GM10266 (cell line): Measurements from ENCODE around the gene DIP2C.

Source experiments
- DNase-seq: peaks from one replicate; pipeline ENCODE4 v3.0.0; 2012; ENCODE audit errors: extremely low spot score
- TF ChIP-seq, protein P1 (sequence below): IDR thresholded peaks from 2 replicates; pipeline ENCODE4 v1.5.1; 2012; ENCODE audit warnings: mild to moderate bottlenecking, low read depth; ENCODE audit not compliant: control insufficient read depth, insufficient read depth; ENCODE audit errors: missing control alignments

The DIP2C gene

DNA sequence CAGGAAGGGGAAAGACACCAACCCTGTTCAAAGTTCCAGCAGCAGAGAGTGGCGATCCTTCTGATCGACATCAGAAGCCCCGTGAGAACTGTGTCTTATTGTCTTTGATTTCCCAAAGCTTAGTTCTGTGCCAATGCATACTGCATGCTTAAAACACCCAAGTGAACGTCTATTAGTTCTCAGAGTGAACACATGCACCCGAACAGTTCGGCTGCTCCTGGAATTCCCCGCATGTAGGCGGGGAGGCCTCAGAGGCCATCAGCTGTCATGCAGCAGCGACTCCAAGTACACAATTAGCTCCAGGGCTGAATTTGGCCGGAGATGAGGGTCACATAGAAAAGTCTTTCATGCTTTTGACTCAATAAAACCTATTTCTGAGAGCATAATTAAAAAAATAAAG, 277.4 kb downstream of the DIP2C start:
- TF ChIP-seq, protein P1, sequence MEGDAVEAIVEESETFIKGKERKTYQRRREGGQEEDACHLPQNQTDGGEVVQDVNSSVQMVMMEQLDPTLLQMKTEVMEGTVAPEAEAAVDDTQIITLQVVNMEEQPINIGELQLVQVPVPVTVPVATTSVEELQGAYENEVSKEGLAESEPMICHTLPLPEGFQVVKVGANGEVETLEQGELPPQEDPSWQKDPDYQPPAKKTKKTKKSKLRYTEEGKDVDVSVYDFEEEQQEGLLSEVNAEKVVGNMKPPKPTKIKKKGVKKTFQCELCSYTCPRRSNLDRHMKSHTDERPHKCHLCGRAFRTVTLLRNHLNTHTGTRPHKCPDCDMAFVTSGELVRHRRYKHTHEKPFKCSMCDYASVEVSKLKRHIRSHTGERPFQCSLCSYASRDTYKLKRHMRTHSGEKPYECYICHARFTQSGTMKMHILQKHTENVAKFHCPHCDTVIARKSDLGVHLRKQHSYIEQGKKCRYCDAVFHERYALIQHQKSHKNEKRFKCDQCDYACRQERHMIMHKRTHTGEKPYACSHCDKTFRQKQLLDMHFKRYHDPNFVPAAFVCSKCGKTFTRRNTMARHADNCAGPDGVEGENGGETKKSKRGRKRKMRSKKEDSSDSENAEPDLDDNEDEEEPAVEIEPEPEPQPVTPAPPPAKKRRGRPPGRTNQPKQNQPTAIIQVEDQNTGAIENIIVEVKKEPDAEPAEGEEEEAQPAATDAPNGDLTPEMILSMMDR: no peak
- peak; percentile 60 for DNase-seq

DNA sequence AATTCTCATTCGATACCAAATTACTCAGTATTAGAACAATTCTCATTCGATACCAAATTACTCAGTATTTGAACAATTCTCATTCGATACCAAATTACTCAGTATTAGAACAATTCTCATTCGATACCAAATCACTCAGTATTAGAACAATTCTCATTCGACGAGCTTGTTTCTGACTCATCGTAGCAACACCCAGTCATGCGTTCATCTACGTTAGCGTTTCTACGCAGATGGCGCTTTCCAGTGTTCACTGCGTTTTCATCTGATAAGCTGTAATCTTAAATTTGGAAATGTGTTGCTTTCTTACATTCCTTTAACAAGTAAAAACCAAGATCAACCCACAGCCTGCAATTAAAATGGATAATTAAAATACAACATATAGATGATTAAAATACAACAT, 277.9 kb downstream of the DIP2C start:
- no peak for DNase-seq
- TF ChIP-seq, protein P1: no peak

DNA sequence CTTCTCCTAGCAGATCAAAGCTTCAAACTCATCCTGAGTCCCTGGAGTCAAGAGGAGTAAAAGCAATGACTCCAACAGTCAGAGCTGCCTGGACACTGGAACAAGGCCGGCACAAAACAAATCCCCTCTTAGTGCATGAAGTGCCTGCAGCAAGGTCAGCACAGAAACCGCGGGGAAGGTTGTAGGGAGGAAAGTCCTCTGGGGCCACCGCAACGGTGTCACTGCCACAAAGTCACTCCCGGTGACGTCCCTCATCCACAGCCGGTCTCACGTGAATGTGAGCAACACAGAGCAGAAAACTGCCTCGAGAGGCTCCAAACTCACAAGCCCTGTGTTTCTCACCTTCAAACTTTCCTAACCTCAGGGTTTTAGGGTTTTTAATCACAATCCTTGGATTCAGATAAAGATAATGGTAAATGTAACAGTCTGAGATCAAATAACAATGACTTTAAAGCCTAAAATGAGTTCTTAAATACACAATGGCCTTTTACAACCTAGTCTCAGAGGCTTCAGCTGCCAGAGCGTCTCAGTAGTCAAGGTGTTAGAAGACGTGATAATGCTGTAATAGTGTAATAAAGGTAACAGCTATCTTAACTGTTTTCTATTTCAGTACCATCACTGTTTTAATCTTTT, 279.9 kb downstream of the DIP2C start:
- TF ChIP-seq, protein P1: no peak
- no peak for DNase-seq

DNA sequence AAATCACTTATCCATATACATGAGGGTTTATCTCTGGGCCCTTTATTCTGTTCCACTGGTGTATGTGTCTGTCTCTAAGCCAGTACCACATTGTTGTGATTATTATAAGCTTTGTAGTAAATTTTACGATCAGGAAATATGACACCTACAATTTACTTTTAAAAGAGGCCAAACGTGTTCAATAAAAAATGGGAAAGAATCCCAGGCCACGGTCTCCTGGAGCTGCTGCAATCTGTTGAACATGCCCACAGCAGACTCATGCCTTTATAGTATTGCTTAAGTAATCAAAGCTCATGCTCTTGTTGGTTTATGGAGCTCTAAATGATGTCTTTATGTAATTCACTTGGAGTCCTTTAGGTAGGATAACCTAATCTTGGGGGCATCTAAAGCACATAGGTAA, 281.2 kb downstream of the DIP2C start:
- no peak for DNase-seq
- TF ChIP-seq, protein P1: no peak

DNA sequence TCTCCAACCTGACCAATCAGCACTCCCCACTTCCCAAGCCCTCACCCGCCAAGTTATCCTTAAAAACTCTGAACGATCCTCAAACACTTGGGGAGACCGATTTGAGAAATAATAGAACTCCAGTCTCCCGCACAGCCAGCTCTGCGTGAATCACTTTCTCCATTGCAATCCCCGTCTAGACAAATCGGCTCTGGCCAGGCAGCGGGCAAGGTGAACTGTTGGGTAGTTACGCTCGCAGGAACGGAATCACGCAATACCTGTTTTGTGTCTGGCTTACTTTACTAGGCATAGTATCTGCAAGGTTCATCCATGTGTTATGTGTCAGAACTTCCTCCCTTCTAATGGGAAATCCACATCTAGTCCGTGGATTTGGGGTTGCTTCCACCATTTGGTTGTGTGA, 282.5 kb downstream of the DIP2C start:
- TF ChIP-seq, protein P1: no peak
- DNase-seq: no peak

DNA sequence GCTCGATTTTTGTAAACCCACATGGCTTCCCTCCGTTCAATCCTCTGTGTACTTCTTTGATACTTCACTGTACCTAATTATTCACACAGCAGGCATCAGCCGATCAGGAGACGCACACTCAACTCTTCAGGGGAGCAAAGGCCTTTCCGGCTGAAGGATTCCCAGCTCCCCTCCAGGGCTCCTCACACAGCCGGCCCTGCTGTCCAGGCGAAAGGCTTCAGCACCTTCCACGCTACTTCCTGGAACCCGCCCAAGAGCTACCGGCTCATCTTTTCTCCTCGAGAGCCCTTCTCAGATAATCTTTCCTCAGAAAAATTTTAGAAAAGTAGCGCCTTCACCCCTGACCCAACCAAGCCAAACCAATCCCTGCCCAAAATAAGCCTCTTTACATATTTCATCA, 283.8 kb downstream of the DIP2C start:
- TF ChIP-seq, protein P1: no peak
- DNase-seq: no peak

DNA sequence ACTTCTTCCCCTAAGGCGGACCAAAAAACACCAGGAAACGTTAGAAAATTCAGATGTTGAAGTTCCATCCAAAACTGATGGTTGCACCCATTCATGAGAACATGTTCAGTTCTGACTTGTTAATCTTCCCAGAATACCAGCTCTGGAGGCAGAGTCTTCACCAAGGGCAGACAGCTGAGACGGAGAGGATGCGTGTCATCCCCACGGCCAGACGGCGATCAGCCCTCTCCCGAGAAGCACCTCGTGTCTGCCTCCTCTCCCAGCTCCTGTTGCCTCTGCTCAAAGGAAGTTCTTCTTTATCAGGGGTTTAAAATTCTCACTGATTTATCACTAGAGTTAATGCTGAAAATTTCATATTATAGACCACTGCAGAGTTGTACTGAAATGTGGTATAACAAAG, 284.5 kb downstream of the DIP2C start:
- DNase-seq: no peak
- TF ChIP-seq, protein P1: no peak
